GM23338 (cell line): ENCODE data around the gene TTYH3. TPM values are rescaled to one million over a fixed set of nuclear protein-coding genes. Genes with fewer than 3 reads are reported as not detected.

Experiments
- ATAC-seq: fragments of 200-7000 bp; cut with Tn5 transposase; 3 replicates; pipeline ENCODE4 v1.9.1; 2020
- DNase-seq: peaks from one replicate; pipeline ENCODE4 v3.0.0-alpha.2; 2015; ENCODE audit warnings: low spot score
- H2AFZ ChIP-seq: fragments of 200-600 bp; sonication (generic); 2 replicates; pipeline ENCODE4 v1.8.0; 2016; ENCODE audit warnings: antibody characterized with exemption, mild to moderate bottlenecking, moderate library complexity
- H3F3A ChIP-seq: fragments of 200-600 bp; sonication (generic); replicated peaks from 2 replicates; pipeline ENCODE4 v1.8.0; 2017; ENCODE audit warnings: antibody characterized with exemption, mixed run types, low read depth
- H3K27ac ChIP-seq: fragments of 200-600 bp; sonication (generic); 2 replicates; pipeline ENCODE4 v1.6.1; 2016; ENCODE audit warnings: low read depth
- H3K27me3 ChIP-seq: fragments of 200-600 bp; sonication (generic); 2 replicates; pipeline ENCODE4 v1.8.0; 2016; ENCODE audit warnings: mild to moderate bottlenecking, mixed run types, moderate library complexity; ENCODE audit not compliant: insufficient read depth
- H3K36me3 ChIP-seq: fragments of 200-600 bp; sonication (generic); 2 replicates; pipeline ENCODE4 v1.8.0; 2016; ENCODE audit warnings: mild to moderate bottlenecking; ENCODE audit not compliant: insufficient read depth
- H3K4me1 ChIP-seq: fragments of 200-600 bp; sonication (generic); 2 replicates; pipeline ENCODE4 v1.8.0; 2016; ENCODE audit warnings: mild to moderate bottlenecking, moderate library complexity; ENCODE audit not compliant: insufficient read depth
- H3K4me2 ChIP-seq: fragments of 200-600 bp; sonication (generic); 2 replicates; pipeline ENCODE4 v1.7.1; 2017; ENCODE audit warnings: mixed run types
- H3K4me3 ChIP-seq: fragments of 200-600 bp; sonication (generic); 2 replicates; pipeline ENCODE4 v1.6.1; 2016; ENCODE audit warnings: mixed run types
- H3K79me2 ChIP-seq: fragments of 200-600 bp; sonication (generic); replicated peaks from 2 replicates; pipeline ENCODE4 v1.8.0; 2017; ENCODE audit warnings: mild to moderate bottlenecking; ENCODE audit not compliant: insufficient read depth
- H3K9me2 ChIP-seq: fragments of 200-600 bp; sonication (generic); 2 replicates; pipeline ENCODE4 v1.8.0; 2017; ENCODE audit not compliant: insufficient read depth
- H4K20me1 ChIP-seq: fragments of 200-600 bp; sonication (generic); replicated peaks from 2 replicates; pipeline ENCODE4 v1.8.0; 2017; ENCODE audit warnings: mild to moderate bottlenecking; ENCODE audit not compliant: insufficient read depth
- H3K27ac Mint-ChIP-seq: 2 replicates; pipeline ENCODE4 v1.8.0; 2020; ENCODE audit warnings: inconsistent platforms, mild to moderate bottlenecking, moderate library complexity, mixed read lengths
- H3K27me3 Mint-ChIP-seq: 3 replicates; pipeline ENCODE4 v1.8.0; 2022; ENCODE audit warnings: low read depth, mild to moderate bottlenecking, moderate library complexity, mixed read lengths, inconsistent platforms; ENCODE audit not compliant: insufficient read depth, poor library complexity
- H3K36me3 Mint-ChIP-seq: 3 replicates; pipeline ENCODE4 v1.8.0; 2021; ENCODE audit warnings: low read depth, mild to moderate bottlenecking, inconsistent platforms, moderate library complexity, mixed read lengths
- H3K4me1 Mint-ChIP-seq: 3 replicates; pipeline ENCODE4 v1.8.0; 2020; ENCODE audit warnings: mild to moderate bottlenecking, inconsistent platforms, mixed read lengths
- H3K4me3 Mint-ChIP-seq: 3 replicates; pipeline ENCODE4 v1.8.0; 2021; ENCODE audit warnings: moderate library complexity, mild to moderate bottlenecking, inconsistent platforms, mixed read lengths
- H3K9me3 Mint-ChIP-seq: 3 replicates; pipeline ENCODE4 v1.8.0; 2020; ENCODE audit warnings: moderate library complexity, mild to moderate bottlenecking, inconsistent platforms, mixed read lengths
- CREB1 ChIP-seq: fragments of 250-450 bp; sonication (Bioruptor Pico); IDR thresholded peaks from 2 replicates; pipeline ENCODE4 v1.5.0; 2020; ENCODE audit warnings: low read depth, mild to moderate bottlenecking, moderate library complexity
- EZH2 ChIP-seq: fragments of 200-600 bp; sonication (generic); IDR thresholded peaks from one replicate; pipeline ENCODE4 v1.8.0; 2017; ENCODE audit warnings: antibody characterized with exemption, mild to moderate bottlenecking, low read depth; ENCODE audit not compliant: unreplicated experiment
- EZH2phosphoT487 ChIP-seq: fragments of 200-600 bp; sonication (generic); IDR thresholded peaks from one replicate; pipeline ENCODE4 v1.8.1; 2018; ENCODE audit warnings: antibody characterized with exemption; ENCODE audit not compliant: unreplicated experiment
- JUNB ChIP-seq: IDR thresholded peaks from one replicate; pipeline ENCODE4 v1.6.1; 2016; ENCODE audit warnings: antibody characterized with exemption; ENCODE audit not compliant: unreplicated experiment
- NANOG ChIP-seq: IDR thresholded peaks from 2 replicates; pipeline ENCODE4 v1.6.1; 2016; ENCODE audit warnings: antibody characterized with exemption, borderline replicate concordance
- POLR2AphosphoS5 ChIP-seq: IDR thresholded peaks from 2 replicates; pipeline ENCODE4 v1.6.1; 2016; ENCODE audit warnings: antibody characterized with exemption, low read depth
- STAT1 ChIP-seq: IDR thresholded peaks from one replicate; pipeline ENCODE4 v1.6.1; 2016; ENCODE audit warnings: antibody characterized with exemption; ENCODE audit not compliant: unreplicated experiment
- ZNF114 ChIP-seq: fragments of 250-450 bp; sonication (Bioruptor Pico); IDR thresholded peaks from 2 replicates; pipeline ENCODE4 v1.5.0; 2020; ENCODE audit warnings: mild to moderate bottlenecking, moderate library complexity
- ZNF331 ChIP-seq: fragments of 250-450 bp; sonication (Bioruptor Pico); IDR thresholded peaks from 2 replicates; pipeline ENCODE4 v1.5.0; 2020; ENCODE audit warnings: low read depth, mild to moderate bottlenecking, moderate library complexity
- polyA plus RNA-seq: library from polyadenylated mRNA; unstranded; fragments of >200 nt; fragmentation: Nextera tagmentation; extraction: Ambion mirVana; gene quantifications from 2 replicates; pipeline ENCODE4 v1.2.1, GENCODE V29; 2016
- total RNA-seq: library from RNA; depleted of rRNA; stranded (reverse); fragments of >200 nt; shearing (Covaris generic); gene quantifications from 2 replicates; pipeline ENCODE4 v1.2.3, GENCODE V29; 2014
- TF ChIP-seq, protein P1 (sequence below): IDR thresholded peaks from 2 replicates; pipeline ENCODE4 v1.6.1; 2016; ENCODE audit warnings: antibody characterized with exemption
- TF ChIP-seq, protein P2 (sequence below), 2 experiments: fragments of 200-600 bp in 1 of 2; sonication (generic) in 1 of 2; conservative IDR thresholded peaks; 2 replicates each; pipeline versions ENCODE4 v1.5.1 to v1.6.1; 2016 to 2017; ENCODE audit warnings: antibody characterized with exemption in 2 of 2, low read depth in 2 of 2, mild to moderate bottlenecking in 2 of 2, moderate library complexity in 1 of 2
- TF ChIP-seq, protein P3 (sequence below): IDR thresholded peaks from one replicate; pipeline ENCODE4 v1.6.1; 2018; ENCODE audit warnings: antibody characterized with exemption; ENCODE audit not compliant: unreplicated experiment

Gene TTYH3
- total and polyA plus RNA-seq, 2 experiments from 2014 or later: 59.6 to 126 TPM

DNA sequence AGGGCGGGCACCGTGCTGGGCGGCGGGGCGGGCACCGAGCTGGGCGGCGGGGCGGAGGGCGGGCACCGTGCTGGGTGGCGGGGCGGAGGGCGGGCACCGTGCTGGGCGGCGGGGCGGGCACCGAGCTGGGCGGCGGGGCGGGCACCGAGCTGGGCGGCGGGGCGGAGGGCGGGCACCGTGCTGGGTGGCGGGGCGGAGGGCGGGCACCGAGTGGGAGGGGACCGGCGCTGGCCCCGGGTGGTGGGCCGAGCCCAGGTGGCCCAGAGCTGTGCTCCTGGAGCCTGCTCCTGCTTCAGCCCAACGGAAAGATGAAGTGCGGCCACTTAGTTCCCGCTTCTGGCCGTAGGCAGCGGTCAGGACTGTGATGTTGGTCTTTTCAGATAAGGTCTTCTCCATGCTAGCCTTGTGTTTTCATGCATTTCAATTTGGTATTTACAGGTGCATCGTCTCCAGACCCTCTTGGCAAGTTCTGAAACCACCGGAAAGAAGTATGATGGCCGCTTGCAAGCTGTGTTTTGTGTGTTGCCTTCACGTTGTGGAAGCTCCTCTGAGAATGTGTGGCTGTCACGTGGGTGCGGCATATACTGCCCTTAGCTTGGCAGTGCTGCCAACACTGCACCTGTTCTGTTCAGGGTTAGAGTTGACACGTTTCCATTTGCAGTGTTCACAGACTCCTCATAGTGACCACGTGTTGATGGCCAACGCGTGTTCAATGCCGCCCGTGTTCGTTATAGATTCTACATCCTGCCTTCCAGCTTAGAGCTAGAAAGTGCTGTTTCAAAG is 47.8 kb upstream of the TTYH3 start:
- no peak overlapping the region for H2AFZ ChIP-seq
- H3K36me3 ChIP-seq: no peaks in the 10 kb centered on the region
- no peaks in the 10 kb centered on the region for H3F3A ChIP-seq
- no peak overlapping the region for H3K4me2 ChIP-seq
- H3K4me1 ChIP-seq: no peaks in the 10 kb centered on the region
- H3K9me2 ChIP-seq: no peaks in the 10 kb centered on the region
- H4K20me1 ChIP-seq: no peaks in the 10 kb centered on the region
- H3K4me1 Mint-ChIP-seq: peaks cover 17% of the 10 kb centered on the region
- peaks cover 5% of the 10 kb centered on the region for H3K27me3 Mint-ChIP-seq
- DNase-seq: no peak
- no peaks in the 10 kb centered on the region for H3K79me2 ChIP-seq
- ATAC-seq: no peak
- H3K27ac Mint-ChIP-seq: no peak overlapping the region
- TF ChIP-seq EZH2 (no peak), JUNB (no peak), EZH2phosphoT487 (no peak), CREB1 (no peak), NANOG (no peak), ZNF331 (CRISPR knock-in tag) (no peak), STAT1 (no peak), ZNF114 (CRISPR knock-in tag) (no peak), POLR2AphosphoS5 (no peak)
- TF ChIP-seq, protein P1, sequence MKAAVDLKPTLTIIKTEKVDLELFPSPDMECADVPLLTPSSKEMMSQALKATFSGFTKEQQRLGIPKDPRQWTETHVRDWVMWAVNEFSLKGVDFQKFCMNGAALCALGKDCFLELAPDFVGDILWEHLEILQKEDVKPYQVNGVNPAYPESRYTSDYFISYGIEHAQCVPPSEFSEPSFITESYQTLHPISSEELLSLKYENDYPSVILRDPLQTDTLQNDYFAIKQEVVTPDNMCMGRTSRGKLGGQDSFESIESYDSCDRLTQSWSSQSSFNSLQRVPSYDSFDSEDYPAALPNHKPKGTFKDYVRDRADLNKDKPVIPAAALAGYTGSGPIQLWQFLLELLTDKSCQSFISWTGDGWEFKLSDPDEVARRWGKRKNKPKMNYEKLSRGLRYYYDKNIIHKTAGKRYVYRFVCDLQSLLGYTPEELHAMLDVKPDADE: no peak
- TF ChIP-seq, protein P2, sequence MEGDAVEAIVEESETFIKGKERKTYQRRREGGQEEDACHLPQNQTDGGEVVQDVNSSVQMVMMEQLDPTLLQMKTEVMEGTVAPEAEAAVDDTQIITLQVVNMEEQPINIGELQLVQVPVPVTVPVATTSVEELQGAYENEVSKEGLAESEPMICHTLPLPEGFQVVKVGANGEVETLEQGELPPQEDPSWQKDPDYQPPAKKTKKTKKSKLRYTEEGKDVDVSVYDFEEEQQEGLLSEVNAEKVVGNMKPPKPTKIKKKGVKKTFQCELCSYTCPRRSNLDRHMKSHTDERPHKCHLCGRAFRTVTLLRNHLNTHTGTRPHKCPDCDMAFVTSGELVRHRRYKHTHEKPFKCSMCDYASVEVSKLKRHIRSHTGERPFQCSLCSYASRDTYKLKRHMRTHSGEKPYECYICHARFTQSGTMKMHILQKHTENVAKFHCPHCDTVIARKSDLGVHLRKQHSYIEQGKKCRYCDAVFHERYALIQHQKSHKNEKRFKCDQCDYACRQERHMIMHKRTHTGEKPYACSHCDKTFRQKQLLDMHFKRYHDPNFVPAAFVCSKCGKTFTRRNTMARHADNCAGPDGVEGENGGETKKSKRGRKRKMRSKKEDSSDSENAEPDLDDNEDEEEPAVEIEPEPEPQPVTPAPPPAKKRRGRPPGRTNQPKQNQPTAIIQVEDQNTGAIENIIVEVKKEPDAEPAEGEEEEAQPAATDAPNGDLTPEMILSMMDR (conservative IDR thresholded peaks at IDR 0.05; ENCODE audit: low read depth in 2 of 2): no peak
- TF ChIP-seq, protein P3, sequence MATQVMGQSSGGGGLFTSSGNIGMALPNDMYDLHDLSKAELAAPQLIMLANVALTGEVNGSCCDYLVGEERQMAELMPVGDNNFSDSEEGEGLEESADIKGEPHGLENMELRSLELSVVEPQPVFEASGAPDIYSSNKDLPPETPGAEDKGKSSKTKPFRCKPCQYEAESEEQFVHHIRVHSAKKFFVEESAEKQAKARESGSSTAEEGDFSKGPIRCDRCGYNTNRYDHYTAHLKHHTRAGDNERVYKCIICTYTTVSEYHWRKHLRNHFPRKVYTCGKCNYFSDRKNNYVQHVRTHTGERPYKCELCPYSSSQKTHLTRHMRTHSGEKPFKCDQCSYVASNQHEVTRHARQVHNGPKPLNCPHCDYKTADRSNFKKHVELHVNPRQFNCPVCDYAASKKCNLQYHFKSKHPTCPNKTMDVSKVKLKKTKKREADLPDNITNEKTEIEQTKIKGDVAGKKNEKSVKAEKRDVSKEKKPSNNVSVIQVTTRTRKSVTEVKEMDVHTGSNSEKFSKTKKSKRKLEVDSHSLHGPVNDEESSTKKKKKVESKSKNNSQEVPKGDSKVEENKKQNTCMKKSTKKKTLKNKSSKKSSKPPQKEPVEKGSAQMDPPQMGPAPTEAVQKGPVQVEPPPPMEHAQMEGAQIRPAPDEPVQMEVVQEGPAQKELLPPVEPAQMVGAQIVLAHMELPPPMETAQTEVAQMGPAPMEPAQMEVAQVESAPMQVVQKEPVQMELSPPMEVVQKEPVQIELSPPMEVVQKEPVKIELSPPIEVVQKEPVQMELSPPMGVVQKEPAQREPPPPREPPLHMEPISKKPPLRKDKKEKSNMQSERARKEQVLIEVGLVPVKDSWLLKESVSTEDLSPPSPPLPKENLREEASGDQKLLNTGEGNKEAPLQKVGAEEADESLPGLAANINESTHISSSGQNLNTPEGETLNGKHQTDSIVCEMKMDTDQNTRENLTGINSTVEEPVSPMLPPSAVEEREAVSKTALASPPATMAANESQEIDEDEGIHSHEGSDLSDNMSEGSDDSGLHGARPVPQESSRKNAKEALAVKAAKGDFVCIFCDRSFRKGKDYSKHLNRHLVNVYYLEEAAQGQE: no peak
- no peaks in the 10 kb centered on the region for H3K36me3 Mint-ChIP-seq
- no peak overlapping the region for H3K4me3 ChIP-seq
- no peak overlapping the region for H3K27ac ChIP-seq
- H3K9me3 Mint-ChIP-seq: no peaks in the 10 kb centered on the region
- H3K27me3 ChIP-seq: no peaks in the 10 kb centered on the region
- H3K4me3 Mint-ChIP-seq: no peak overlapping the region
